Measurements from ENCODE around the gene CYP26B1.
"Not testable (repeated sequence)": the region's sequence is repeated elsewhere in the genome, so short reads cannot be mapped to it uniquely, and the experiment has no call there.

CYP26B1 gene

GRCh38 chr2:72086871-72087633, 60.6 kb downstream of the CYP26B1 start:
- in situ Hi-C loops (cut with HindIII; ENCODE audit: low sequenced_read_pairs) = not testable (repeated sequence)

GRCh38 chr2:72085513-72085912, 62.1 kb downstream of the CYP26B1 start:
- in situ Hi-C loops (cut with HindIII; ENCODE audit: low sequenced_read_pairs) = no loop called here

- in situ Hi-C loops (cut with HindIII; ENCODE audit: low sequenced_read_pairs) = no loop called here
Measured at GRCh38 chr2:72085036-72085435, 62.6 kb downstream of the CYP26B1 start.

GRCh38 chr2:72084584-72084976, 63.1 kb downstream of the CYP26B1 start:
- in situ Hi-C loops (cut with HindIII; ENCODE audit: low sequenced_read_pairs) = no loop called here

- in situ Hi-C loops (cut with HindIII; ENCODE audit: low sequenced_read_pairs) = no loop called here
Measured at GRCh38 chr2:72083751-72084583, 63.7 kb downstream of the CYP26B1 start.

GRCh38 chr2:72082887-72083286, 64.8 kb downstream of the CYP26B1 start:
- in situ Hi-C loops (cut with HindIII; ENCODE audit: low sequenced_read_pairs) = no loop called here

- in situ Hi-C loops (cut with HindIII; ENCODE audit: low sequenced_read_pairs) = no loop called here
Measured at GRCh38 chr2:72082021-72082601, 65.6 kb downstream of the CYP26B1 start.

GRCh38 chr2:72081451-72081850, 66.2 kb downstream of the CYP26B1 start:
- in situ Hi-C loops (cut with HindIII; ENCODE audit: low sequenced_read_pairs) = no loop called here

- in situ Hi-C loops (cut with HindIII; ENCODE audit: low sequenced_read_pairs) = no loop called here
Measured at GRCh38 chr2:72080286-72081145, 67.1 kb downstream of the CYP26B1 start.
